Prostate gland (tissue), 2 donors: ENCODE results near the gene SMAD1.

Experiments used
- POLR2A ChIP-seq: fragments of 450-650 bp; IDR thresholded peaks from one replicate; pipeline ENCODE4 v1.6.1; 2016; ENCODE audit warnings: antibody characterized with exemption, mild to moderate bottlenecking
- TF ChIP-seq, protein P1 (sequence below), 4 experiments: fragments of 200-600 bp in 2 of 4; fragments of 450-650 bp in 2 of 4; sonication (generic) in 2 of 4; IDR thresholded peaks; 1 replicate in 3 of 4; 2 replicates in 1 of 4; pipeline ENCODE4 v1.5.1; 2016 to 2019; ENCODE audit warnings: antibody characterized with exemption in 4 of 4, mild to moderate bottlenecking in 2 of 4, moderate library complexity in 2 of 4

DNA sequence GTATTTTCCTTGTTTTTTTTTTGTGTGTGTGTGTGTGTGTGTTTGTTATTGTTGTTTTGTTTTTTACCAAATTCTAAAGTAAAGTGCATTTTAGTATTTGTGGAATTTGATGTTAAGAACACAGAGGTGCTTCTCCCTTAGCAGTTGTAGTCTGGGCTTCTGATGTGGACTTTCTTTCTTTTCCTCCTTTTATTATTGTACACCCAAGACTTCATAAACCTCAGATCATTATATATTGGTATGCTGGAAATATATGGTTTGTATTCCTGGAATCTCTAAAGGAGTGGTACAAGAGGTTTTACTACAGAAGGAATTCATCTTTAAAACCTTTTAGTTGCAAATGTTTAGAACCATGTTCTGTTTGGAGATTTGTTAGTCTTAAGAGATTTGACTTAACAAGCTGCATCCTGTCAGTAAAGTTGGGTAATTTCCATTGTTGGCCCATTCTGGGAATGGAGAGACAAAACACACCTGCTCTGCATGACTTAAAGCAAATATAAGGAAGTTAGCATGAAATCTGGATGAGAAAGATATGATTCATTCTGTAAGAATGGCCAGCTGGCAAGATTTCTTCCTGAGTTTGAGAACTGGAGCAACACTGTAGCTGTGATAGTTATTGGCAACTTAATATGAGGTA, 64.0 kb downstream of the SMAD1 start:
- TF ChIP-seq POLR2A: no peak
- TF ChIP-seq, protein P1, sequence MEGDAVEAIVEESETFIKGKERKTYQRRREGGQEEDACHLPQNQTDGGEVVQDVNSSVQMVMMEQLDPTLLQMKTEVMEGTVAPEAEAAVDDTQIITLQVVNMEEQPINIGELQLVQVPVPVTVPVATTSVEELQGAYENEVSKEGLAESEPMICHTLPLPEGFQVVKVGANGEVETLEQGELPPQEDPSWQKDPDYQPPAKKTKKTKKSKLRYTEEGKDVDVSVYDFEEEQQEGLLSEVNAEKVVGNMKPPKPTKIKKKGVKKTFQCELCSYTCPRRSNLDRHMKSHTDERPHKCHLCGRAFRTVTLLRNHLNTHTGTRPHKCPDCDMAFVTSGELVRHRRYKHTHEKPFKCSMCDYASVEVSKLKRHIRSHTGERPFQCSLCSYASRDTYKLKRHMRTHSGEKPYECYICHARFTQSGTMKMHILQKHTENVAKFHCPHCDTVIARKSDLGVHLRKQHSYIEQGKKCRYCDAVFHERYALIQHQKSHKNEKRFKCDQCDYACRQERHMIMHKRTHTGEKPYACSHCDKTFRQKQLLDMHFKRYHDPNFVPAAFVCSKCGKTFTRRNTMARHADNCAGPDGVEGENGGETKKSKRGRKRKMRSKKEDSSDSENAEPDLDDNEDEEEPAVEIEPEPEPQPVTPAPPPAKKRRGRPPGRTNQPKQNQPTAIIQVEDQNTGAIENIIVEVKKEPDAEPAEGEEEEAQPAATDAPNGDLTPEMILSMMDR (IDR thresholded peaks at IDR 0.05): no peak
